B cell (primary cell): Measurements from ENCODE around the gene ZCCHC7.

Experiments used
- EZH2 ChIP-seq: IDR thresholded peaks from 2 replicates; pipeline ENCODE4 v1.6.1; 2012; ENCODE audit warnings: borderline replicate concordance, low read depth, mild to moderate bottlenecking, moderate library complexity, low read length; ENCODE audit not compliant: insufficient read depth, poor library complexity, severe bottlenecking
- TF ChIP-seq, protein P1 (sequence below): fragments of 200-600 bp; IDR thresholded peaks from one replicate; pipeline ENCODE4 v1.8.0; 2022; ENCODE audit warnings: antibody characterized with exemption, mild to moderate bottlenecking

DNA sequence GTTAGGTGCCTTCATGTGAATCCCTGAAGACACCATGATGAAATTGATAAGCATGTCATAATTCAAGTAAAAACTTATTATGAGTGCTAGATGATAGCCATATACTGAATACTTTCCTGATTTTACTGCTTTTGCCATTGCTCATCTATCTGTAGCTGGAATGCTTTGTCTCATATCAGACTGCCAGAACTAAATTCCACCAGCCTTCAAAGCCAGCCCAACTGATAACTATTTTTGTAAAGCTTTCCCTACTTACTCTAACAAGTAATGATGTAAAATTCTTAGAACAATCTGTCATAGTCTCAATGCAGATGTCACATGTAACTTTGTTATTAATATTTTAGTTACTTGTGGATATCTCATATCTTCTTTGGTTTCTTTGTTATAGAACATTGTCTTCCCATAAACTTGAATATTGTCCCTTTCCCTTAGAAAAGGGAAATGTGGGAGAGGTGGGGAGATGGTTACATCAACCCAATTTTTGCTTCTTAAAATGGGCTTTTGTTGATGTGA, 128.3 kb downstream of the ZCCHC7 start:
- TF ChIP-seq, protein P1, sequence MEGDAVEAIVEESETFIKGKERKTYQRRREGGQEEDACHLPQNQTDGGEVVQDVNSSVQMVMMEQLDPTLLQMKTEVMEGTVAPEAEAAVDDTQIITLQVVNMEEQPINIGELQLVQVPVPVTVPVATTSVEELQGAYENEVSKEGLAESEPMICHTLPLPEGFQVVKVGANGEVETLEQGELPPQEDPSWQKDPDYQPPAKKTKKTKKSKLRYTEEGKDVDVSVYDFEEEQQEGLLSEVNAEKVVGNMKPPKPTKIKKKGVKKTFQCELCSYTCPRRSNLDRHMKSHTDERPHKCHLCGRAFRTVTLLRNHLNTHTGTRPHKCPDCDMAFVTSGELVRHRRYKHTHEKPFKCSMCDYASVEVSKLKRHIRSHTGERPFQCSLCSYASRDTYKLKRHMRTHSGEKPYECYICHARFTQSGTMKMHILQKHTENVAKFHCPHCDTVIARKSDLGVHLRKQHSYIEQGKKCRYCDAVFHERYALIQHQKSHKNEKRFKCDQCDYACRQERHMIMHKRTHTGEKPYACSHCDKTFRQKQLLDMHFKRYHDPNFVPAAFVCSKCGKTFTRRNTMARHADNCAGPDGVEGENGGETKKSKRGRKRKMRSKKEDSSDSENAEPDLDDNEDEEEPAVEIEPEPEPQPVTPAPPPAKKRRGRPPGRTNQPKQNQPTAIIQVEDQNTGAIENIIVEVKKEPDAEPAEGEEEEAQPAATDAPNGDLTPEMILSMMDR: no peak
- TF ChIP-seq EZH2: no peak
